Activated CD4-positive, alpha-beta T cell treated with anti-CD3 and anti-CD28 coated beads for 24 hours (primary cell): Measurements from ENCODE around the gene GOLGB1.
"Not testable (repeated sequence)": the region's sequence is repeated elsewhere in the genome, so short reads cannot be mapped to it uniquely, and the experiment has no call there.

Source experiments
- DNase-seq, 2 donors: peaks; one replicate each; pipeline ENCODE4 v3.0.0-alpha.2; 2020; ENCODE audit warnings: low read depth in 2 of 2

The GOLGB1 gene

GRCh38 chr3:121688747-121689146 lies 60.8 kb downstream of the GOLGB1 start:
- DNase-seq: not testable (repeated sequence)

- no peak for DNase-seq
Measured at GRCh38 chr3:121681792-121682191, 67.7 kb downstream of the GOLGB1 start.

GRCh38 chr3:121677141-121677540 lies 72.4 kb downstream of the GOLGB1 start:
- no peak for DNase-seq

GRCh38 chr3:121670676-121671075 lies 78.9 kb downstream of the GOLGB1 start:
- no peak for DNase-seq

- no peak for DNase-seq
Measured at GRCh38 chr3:121667333-121667732, 82.2 kb downstream of the GOLGB1 start.

- no peak for DNase-seq
Measured at GRCh38 chr3:121665488-121665887, 84.1 kb downstream of the GOLGB1 start.

GRCh38 chr3:121663171-121663847 lies 86.2 kb downstream of the GOLGB1 start:
- no peak for DNase-seq

- DNase-seq: no peak
Measured at GRCh38 chr3:121662742-121663141, 86.8 kb downstream of the GOLGB1 start.

GRCh38 chr3:121661376-121661775 lies 88.2 kb downstream of the GOLGB1 start:
- DNase-seq: no peak

GRCh38 chr3:121660356-121661171 lies 89.0 kb downstream of the GOLGB1 start, which contains the start of gene HCLS1:
Gene HCLS1, minus strand, starts transcription at chr3:121660903. Its CDS starts 2,556 bp downstream, at chr3:121658347.
- DNase-seq: peak; percentile 31 to 44

GRCh38 chr3:121659586-121659985 lies 90.0 kb downstream of the GOLGB1 start:
- no peak for DNase-seq

- DNase-seq: no peak
Measured at GRCh38 chr3:121658716-121659435, 90.7 kb downstream of the GOLGB1 start.

- DNase-seq: no peak
Measured at GRCh38 chr3:121654493-121655385, 94.8 kb downstream of the GOLGB1 start.

- no peak for DNase-seq
Measured at GRCh38 chr3:121651684-121652083, 97.9 kb downstream of the GOLGB1 start.

GRCh38 chr3:121649645-121650044 lies 99.9 kb downstream of the GOLGB1 start:
- DNase-seq: no peak

GRCh38 chr3:121648219-121648958 lies 101.2 kb downstream of the GOLGB1 start:
- no peak for DNase-seq

GRCh38 chr3:121645054-121645453 lies 104.5 kb downstream of the GOLGB1 start:
- DNase-seq: no peak

- DNase-seq: no peak
Measured at GRCh38 chr3:121642601-121643314, 106.8 kb downstream of the GOLGB1 start.

- no peak for DNase-seq
Measured at GRCh38 chr3:121641127-121641526, 108.4 kb downstream of the GOLGB1 start.

GRCh38 chr3:121637922-121638321 lies 111.6 kb downstream of the GOLGB1 start:
- no peak for DNase-seq
